ENCODE results near the gene PPP1R12C. TPM values are rescaled to one million over a fixed set of nuclear protein-coding genes. Genes with fewer than 3 reads are reported as not detected.

PPP1R12C gene
- total RNA-seq, 1 experiment from 2014 or later, result 92.3 TPM

DNA sequence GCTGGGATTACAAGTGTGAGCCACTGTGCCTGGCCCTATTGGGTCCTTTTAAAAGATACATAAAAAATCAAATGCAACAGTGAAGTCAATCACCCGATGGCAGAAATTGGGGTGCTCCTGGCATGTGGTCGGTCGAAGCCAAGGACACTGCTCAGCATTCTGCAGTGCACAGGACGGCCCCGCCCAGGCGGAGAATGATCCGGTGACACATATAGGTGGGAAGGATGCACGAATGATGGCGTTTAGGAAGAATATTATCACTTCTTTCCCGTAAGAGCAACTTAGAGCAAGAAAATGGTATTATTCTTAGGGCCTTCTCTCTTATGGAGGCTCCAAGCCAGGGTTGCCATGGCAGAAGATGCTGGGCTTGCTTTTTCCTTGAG is 76.2 kb downstream of the PPP1R12C start:
- no peak for DNase-seq (ENCODE audit: low spot score)
- POLR2A ChIA-PET, result no interaction called here
- peaks cover 3% of the 10 kb centered on the region; the same call in 1 of the 2 replicates for H3K4me1 Mint-ChIP-seq
- peaks cover 30% of the 10 kb centered on the region for H3K36me3 Mint-ChIP-seq
- no peak for TF ChIP-seq ATF6 (CRISPR knock-in tag; IDR thresholded peaks at IDR 0.05)
- no peak for TF ChIP-seq TEAD1 (CRISPR knock-in tag; IDR thresholded peaks at IDR 0.05)
- TF ChIP-seq E2F4 (CRISPR knock-in tag; IDR thresholded peaks at IDR 0.05; ENCODE audit: borderline replicate concordance, low read depth), result no peak
- no peak for TF ChIP-seq ZBTB21 (CRISPR knock-in tag; IDR thresholded peaks at IDR 0.05; ENCODE audit: borderline replicate concordance)
- no peak for TF ChIP-seq RORB (CRISPR knock-in tag; IDR thresholded peaks at IDR 0.05)
- TF ChIP-seq, protein P1, sequence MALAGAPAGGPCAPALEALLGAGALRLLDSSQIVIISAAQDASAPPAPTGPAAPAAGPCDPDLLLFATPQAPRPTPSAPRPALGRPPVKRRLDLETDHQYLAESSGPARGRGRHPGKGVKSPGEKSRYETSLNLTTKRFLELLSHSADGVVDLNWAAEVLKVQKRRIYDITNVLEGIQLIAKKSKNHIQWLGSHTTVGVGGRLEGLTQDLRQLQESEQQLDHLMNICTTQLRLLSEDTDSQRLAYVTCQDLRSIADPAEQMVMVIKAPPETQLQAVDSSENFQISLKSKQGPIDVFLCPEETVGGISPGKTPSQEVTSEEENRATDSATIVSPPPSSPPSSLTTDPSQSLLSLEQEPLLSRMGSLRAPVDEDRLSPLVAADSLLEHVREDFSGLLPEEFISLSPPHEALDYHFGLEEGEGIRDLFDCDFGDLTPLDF (CRISPR knock-in tag; IDR thresholded peaks at IDR 0.05), result no peak
- TF ChIP-seq ZNF423 (CRISPR knock-in tag; IDR thresholded peaks at IDR 0.05), result no peak
- no peak for TF ChIP-seq RELA (CRISPR knock-in tag; IDR thresholded peaks at IDR 0.05; ENCODE audit: borderline replicate concordance)
- CTCF ChIA-PET, result no interaction called here
- ATAC-seq, result no peak
- H3K9me3 Mint-ChIP-seq, result no peaks in the 10 kb centered on the region
- no peak overlapping the region for H3K27ac Mint-ChIP-seq
- no peak overlapping the region for H3K4me3 Mint-ChIP-seq
- no peaks in the 10 kb centered on the region for H3K27me3 Mint-ChIP-seq (ENCODE audit: low read depth)

Small RNA genes lying within 50 kb of the gene (microRNA-seq; reads per million reads assigned to microRNA genes)
- not detected for gene MIR7975 (ENCODE audit: borderline number of aligned reads)

Other genes with a start within 250 kb of the PPP1R12C start
- 0.22 to 0.39 TPM in 2 of 3 replicates, not detected in the other for gene FCAR, start 243.4 kb downstream of the PPP1R12C start, total RNA-seq (2021)
- 4.3 to 7.9 TPM (median 7.2 TPM) in 3 replicates for gene NCR1, start 211.5 kb downstream of the PPP1R12C start, total RNA-seq (2021)
- gene NLRP7, start 170.1 kb downstream of the PPP1R12C start, total RNA-seq (2021), result 4.1 to 6.8 TPM (median 5.0 TPM) in 3 replicates
- 3.0 to 3.7 TPM (median 3.4 TPM) in 3 replicates for gene NLRP2, start 151.3 kb downstream of the PPP1R12C start, total RNA-seq (2021)
- 0.41 to 1.1 TPM (median 0.61 TPM) in 3 replicates for gene GP6, start 79.4 kb downstream of the PPP1R12C start, total RNA-seq (2021)
- gene RDH13, start 54.5 kb downstream of the PPP1R12C start, total RNA-seq (2021), result 35.3 to 39.5 TPM (median 38.4 TPM) in 3 replicates
- gene EPS8L1, start 41.8 kb downstream of the PPP1R12C start, total RNA-seq (2021), result 38.9 to 43.8 TPM (median 42.8 TPM) in 3 replicates
- 50.6 to 127 TPM (median 108 TPM) in 3 replicates for gene TNNT1, start 31.6 kb upstream of the PPP1R12C start, total RNA-seq (2021)
- 15.0 to 36.7 TPM (median 34.0 TPM) in 3 replicates for gene TNNI3, start 40.1 kb upstream of the PPP1R12C start, total RNA-seq (2021)
- gene DNAAF3, start 49.0 kb upstream of the PPP1R12C start, total RNA-seq (2021), result 4.0 to 5.9 TPM (median 5.6 TPM) in 3 replicates
- gene SYT5, start 62.7 kb upstream of the PPP1R12C start, total RNA-seq (2021), result 0.77 to 2.5 TPM (median 1.1 TPM) in 3 replicates
- gene PTPRH, start 91.9 kb upstream of the PPP1R12C start, total RNA-seq (2021), result 0.41 to 0.63 TPM (median 0.44 TPM) in 3 replicates
- gene TMEM86B, start 111.1 kb upstream of the PPP1R12C start, total RNA-seq (2021), result 3.5 to 4.2 TPM (median 4.1 TPM) in 3 replicates
- gene PPP6R1, start 141.4 kb upstream of the PPP1R12C start, total RNA-seq (2021), result 78.4 to 91.8 TPM (median 83.2 TPM) in 3 replicates
- 57.1 to 65.2 TPM (median 60.9 TPM) in 3 replicates for gene HSPBP1, start 162.5 kb upstream of the PPP1R12C start, total RNA-seq (2021)
- 49.2 to 52.4 TPM (median 49.7 TPM) in 3 replicates for gene BRSK1, start 166.4 kb upstream of the PPP1R12C start, total RNA-seq (2021)
- 0.44 to 0.50 TPM in 2 of 3 replicates, not detected in the other for gene TMEM150B, start 207.7 kb upstream of the PPP1R12C start, total RNA-seq (2021)
- gene KMT5C, start 222.2 kb upstream of the PPP1R12C start, total RNA-seq (2021), result 49.1 to 63.1 TPM (median 52.3 TPM) in 3 replicates
- 4.1 to 8.0 TPM (median 4.3 TPM) in 3 replicates for gene COX6B2, start 237.1 kb upstream of the PPP1R12C start, total RNA-seq (2021)
- 0.07 to 0.09 TPM in 2 of 3 replicates, not detected in the other for gene GARIN5B, start 245.6 kb upstream of the PPP1R12C start, total RNA-seq (2021)

Measured in WTC11 (cell line).